Renal cortex interstitium (tissue), 11 donors: ENCODE data around the gene DCAF12. TPM values are rescaled to one million over a fixed set of nuclear protein-coding genes. Genes with fewer than 3 reads are reported as not detected.
"Not testable (repeated sequence)": the region's sequence is repeated elsewhere in the genome, so short reads cannot be mapped to it uniquely, and the experiment has no call there.

ENCODE experiments used
- DNase-seq, 11 donors: peaks; one replicate each; pipeline ENCODE4 v3.0.0-alpha.2; 2013; ENCODE audit warnings: low read depth in 9 of 11, low spot score in 4 of 11; ENCODE audit errors: extremely low read depth in 1 of 11
- polyA plus RNA-seq, 3 donors: library from polyadenylated mRNA; unstranded; fragments of 120-200 nt; gene quantifications; one replicate each; pipeline ENCODE4 v1.2.1, GENCODE V29; 2013; ENCODE audit not compliant: insufficient read length in 3 of 3

The DCAF12 gene
- polyA plus RNA-seq, 3 donors: 56.2 to 67.2 (median 60.8) TPM

GRCh38 chr9:34085581-34086500 lies 40.7 kb downstream of the DCAF12 start:
- DNase-seq: no peak

- DNase-seq: no peak
Measured at GRCh38 chr9:34084562-34084961, 41.9 kb downstream of the DCAF12 start.

GRCh38 chr9:34079181-34079580 lies 47.3 kb downstream of the DCAF12 start:
- DNase-seq: no peak

GRCh38 chr9:34072868-34073590 lies 53.5 kb downstream of the DCAF12 start:
- peak in 8 of 11 donors; percentile 49 to 84 (median 71) for DNase-seq

- DNase-seq: peak in 3 of 11 donors; percentile 17 to 56 (median 47)
Measured at GRCh38 chr9:34072410-34072809, 54.1 kb downstream of the DCAF12 start.

GRCh38 chr9:34070606-34071324 lies 55.7 kb downstream of the DCAF12 start:
- DNase-seq: no peak

- no peak for DNase-seq
Measured at GRCh38 chr9:34069831-34070230, 56.7 kb downstream of the DCAF12 start.

GRCh38 chr9:34065541-34065940 lies 61.0 kb downstream of the DCAF12 start:
- DNase-seq: no peak

GRCh38 chr9:34059954-34060353 lies 66.5 kb downstream of the DCAF12 start:
- no peak for DNase-seq

GRCh38 chr9:34059281-34059680 lies 67.2 kb downstream of the DCAF12 start:
- no peak for DNase-seq

GRCh38 chr9:34049630-34050384 lies 76.7 kb downstream of the DCAF12 start:
- no peak for DNase-seq

GRCh38 chr9:34048727-34049629 lies 77.5 kb downstream of the DCAF12 start, which contains the start of gene UBAP2:
Gene UBAP2, minus strand, starts transcription at chr9:34048887. Its CDS starts 31,739 bp downstream, at chr9:34017148.
- peak; percentile 95 to 99 (median 97) for DNase-seq

GRCh38 chr9:34047864-34048726 lies 78.4 kb downstream of the DCAF12 start:
- peak in 3 of 11 donors; percentile 14 to 25 (median 22) for DNase-seq

- no peak for DNase-seq
Measured at GRCh38 chr9:34046784-34047379, 79.6 kb downstream of the DCAF12 start.

GRCh38 chr9:34045903-34046302 lies 80.6 kb downstream of the DCAF12 start:
- DNase-seq: no peak

GRCh38 chr9:34042074-34042473 lies 84.4 kb downstream of the DCAF12 start:
- not testable (repeated sequence) for DNase-seq
